Heart left ventricle (tissue), 13 donors: ENCODE results near the gene CLEC19A.

ENCODE experiments used
- CTCF ChIP-seq, 12 donors: fragments of 200-600 bp; sonication (generic) in 4 of 12; IDR thresholded peaks; one replicate each; pipeline versions ENCODE4 v1.5.0 to v1.8.0; 2018 to 2022; ENCODE audit warnings: antibody characterized with exemption in 12 of 12, mild to moderate bottlenecking in 5 of 12
- POLR2A ChIP-seq, 2 donors: fragments of 450-650 bp; IDR thresholded peaks; one replicate each; pipeline ENCODE4 v1.6.1; 2017; ENCODE audit warnings: antibody characterized with exemption in 2 of 2, mild to moderate bottlenecking in 2 of 2, moderate library complexity in 2 of 2
- donor health status: ischemic (EF 13 %, LVEDD 7.1; RV severe dilation, severe dysfunction).
- donor health status: DM: no; HTN: yes; CAD: no.
- donor health status: DM: no; HTN: no; CAD: no.
- donor health status: ischemic (EF 25% LVEDD 6.9; RV normal size, moderate dysfunction).
- donor health status: ischemic (EF 25% LVEDD 5.7; RV mildly dilated, moderate dysfunction).
- donor health status: ischemic (EF 35%, LVEDD 5.7; RV mildly dilated, moderate dysfunction).
- donor health status: nonischemic (EF 11% LVEDD 7.7; RV severe dilation, severe dysfunction).
- donor health status: DM: yes; HTN: yes; CAD: no.
- donor health status: PGD.
- donor health status: ischemic (EF 29% LVEDD 5.4; RV normal size, mild dysfunction).
- donor health status: nonischemic (EF 23%, LVEDD 6.1; RV moderate dilation, normal function).

- TF ChIP-seq CTCF (IDR thresholded peaks at IDR 0.05) (no peak), POLR2A (IDR thresholded peaks at IDR 0.05) (no peak)
Measured at GRCh38 chr16:19242987-19243575, 42.5 kb upstream of the CLEC19A start.
